Effector memory CD8-positive, alpha-beta T cell (primary cell): Measurements from ENCODE around the gene DAAM2.

ENCODE experiments used
- ATAC-seq: fragments of 150-1000 bp; cut with Tn5 transposase; replicated peaks from 2 replicates; pipeline ENCODE4 v1.10.0; 2021; ENCODE audit warnings: mild to moderate bottlenecking, moderate library complexity
- DNase-seq, 3 experiments: peaks; one replicate each; pipeline ENCODE4 v3.0.0; 2021
- H3K27ac Mint-ChIP-seq, 2 donors: one replicate each; pipeline ENCODE4 v1.8.0; 2022; ENCODE audit warnings: mild to moderate bottlenecking in 2 of 2, mixed read lengths in 2 of 2, moderate library complexity in 2 of 2
- H3K27me3 Mint-ChIP-seq, 2 donors: one replicate each; pipeline ENCODE4 v1.8.0; 2022; ENCODE audit warnings: mixed read lengths in 2 of 2
- H3K36me3 Mint-ChIP-seq: one replicate; pipeline ENCODE4 v1.8.0; 2022; ENCODE audit warnings: mild to moderate bottlenecking, moderate library complexity, mixed read lengths; ENCODE audit not compliant: insufficient read depth
- H3K4me1 Mint-ChIP-seq, 2 donors: one replicate each; pipeline ENCODE4 v1.8.0; 2022; ENCODE audit warnings: low read depth in 2 of 2, mixed read lengths in 2 of 2
- H3K4me3 Mint-ChIP-seq, 2 donors: one replicate each; pipeline ENCODE4 v1.8.0; 2022; ENCODE audit warnings: mild to moderate bottlenecking in 2 of 2, mixed read lengths in 2 of 2, moderate library complexity in 2 of 2
- H3K9me3 Mint-ChIP-seq, 2 donors: one replicate each; pipeline ENCODE4 v1.8.0; 2022; ENCODE audit warnings: mixed read lengths in 2 of 2

The DAAM2 gene

DNA sequence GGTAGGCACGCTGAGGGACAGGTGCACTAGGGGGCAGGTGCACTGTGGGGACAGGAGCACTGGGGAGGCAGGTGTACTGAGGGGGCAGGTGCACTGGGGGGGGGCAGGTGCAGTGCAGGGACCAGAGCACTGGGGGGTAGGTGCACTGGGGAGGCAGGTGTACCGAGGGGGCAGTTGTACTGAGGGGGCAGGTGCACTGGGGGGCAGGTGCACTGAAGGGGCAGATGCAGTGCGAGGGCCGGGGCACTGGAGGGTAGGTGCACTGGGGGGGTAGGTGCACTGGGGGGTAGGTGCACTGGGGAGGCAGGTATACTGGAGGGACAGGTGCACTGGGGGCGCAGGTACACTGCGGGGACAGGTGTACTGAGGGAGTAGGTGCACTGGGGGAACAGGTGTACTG, 39.5 kb downstream of the DAAM2 start:
- H3K9me3 Mint-ChIP-seq = no peaks in the 10 kb centered on the region
- H3K4me1 Mint-ChIP-seq = no peaks in the 10 kb centered on the region
- no peaks in the 10 kb centered on the region for H3K36me3 Mint-ChIP-seq
- DNase-seq = no peak
- ATAC-seq = no peak
- peaks cover 24 to 66% of the 10 kb centered on the region in 2 donors for H3K27me3 Mint-ChIP-seq
- no peak overlapping the region for H3K27ac Mint-ChIP-seq
- no peak overlapping the region for H3K4me3 Mint-ChIP-seq

DNA sequence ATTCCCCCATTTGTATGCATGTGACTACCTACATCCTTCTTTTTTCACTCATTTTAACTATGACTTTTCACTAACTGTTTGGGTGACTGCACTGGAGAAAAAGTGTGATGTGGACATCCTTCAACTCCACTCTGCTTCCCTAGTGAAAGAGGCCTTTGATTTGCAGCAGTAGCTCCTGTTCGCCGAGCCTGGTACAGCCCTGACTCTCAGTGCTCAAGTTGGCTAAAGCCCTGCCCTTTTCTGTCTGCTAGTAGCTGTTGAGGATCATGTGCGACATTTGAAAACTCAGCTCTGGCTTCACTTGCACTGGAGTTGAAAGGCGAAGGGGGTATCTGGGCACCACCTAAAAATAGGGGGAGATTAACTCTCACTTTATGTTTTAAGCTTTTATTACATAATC, 42.1 kb downstream of the DAAM2 start:
- H3K27me3 Mint-ChIP-seq = peaks cover 23 to 72% of the 10 kb centered on the region in 2 donors
- ATAC-seq (no peak), DNase-seq (no peak)
- no peaks in the 10 kb centered on the region for H3K4me1 Mint-ChIP-seq
- no peaks in the 10 kb centered on the region for H3K36me3 Mint-ChIP-seq
- no peaks in the 10 kb centered on the region for H3K9me3 Mint-ChIP-seq
- no peak overlapping the region for H3K27ac Mint-ChIP-seq
- no peak overlapping the region for H3K4me3 Mint-ChIP-seq

DNA sequence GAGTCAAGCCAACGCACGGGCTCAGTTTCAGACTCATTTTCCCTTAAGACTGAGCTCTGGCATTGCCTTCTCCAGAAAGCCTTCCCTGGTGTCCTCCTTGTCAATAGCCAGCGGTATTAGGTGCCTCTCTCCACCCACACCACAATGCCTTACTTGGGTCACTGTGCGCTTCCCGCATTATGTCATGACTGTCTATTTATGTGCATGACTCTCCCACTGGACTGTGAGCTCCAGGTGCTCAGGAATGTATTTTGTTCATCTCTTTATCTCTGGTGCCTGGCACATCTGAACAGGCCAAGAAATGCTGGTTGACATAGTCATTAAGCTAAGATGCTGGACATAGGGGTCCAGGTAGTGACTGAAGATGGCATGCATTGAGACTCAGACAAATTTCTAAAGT, 42.7 kb downstream of the DAAM2 start:
- no peaks in the 10 kb centered on the region for H3K36me3 Mint-ChIP-seq
- no peak for DNase-seq
- no peaks in the 10 kb centered on the region for H3K4me1 Mint-ChIP-seq
- H3K9me3 Mint-ChIP-seq = no peaks in the 10 kb centered on the region
- no peak for ATAC-seq
- no peak overlapping the region for H3K4me3 Mint-ChIP-seq
- no peak overlapping the region for H3K27ac Mint-ChIP-seq
- peaks cover 29 to 72% of the 10 kb centered on the region in 2 donors for H3K27me3 Mint-ChIP-seq

DNA sequence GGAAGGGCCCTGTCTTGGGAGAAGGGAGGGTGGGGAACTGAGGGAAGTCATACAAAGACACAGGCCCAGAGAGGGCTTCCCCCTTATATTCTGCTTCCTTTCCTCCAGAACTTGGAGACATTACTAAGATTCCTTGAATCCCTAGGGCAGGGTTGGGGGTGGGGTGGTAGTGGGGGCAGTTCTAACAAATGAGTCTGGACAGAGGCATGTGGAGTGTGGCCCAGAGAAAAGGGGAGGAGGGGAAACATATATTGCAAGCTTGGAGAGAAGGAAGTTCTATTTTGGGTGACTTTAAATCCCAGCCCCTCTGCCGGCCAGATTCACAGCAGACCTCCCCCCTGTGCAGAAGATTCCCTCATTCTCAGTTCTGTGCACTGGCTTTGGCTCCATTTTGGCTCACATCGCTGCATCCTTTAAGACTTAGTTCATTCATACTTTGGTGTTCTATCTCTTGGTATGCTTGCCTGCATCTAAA, 43.7 kb downstream of the DAAM2 start:
- no peaks in the 10 kb centered on the region for H3K9me3 Mint-ChIP-seq
- H3K36me3 Mint-ChIP-seq = no peaks in the 10 kb centered on the region
- H3K27ac Mint-ChIP-seq = no peak overlapping the region
- no peak for DNase-seq
- no peaks in the 10 kb centered on the region for H3K4me1 Mint-ChIP-seq
- ATAC-seq = no peak
- H3K27me3 Mint-ChIP-seq = peaks cover 36 to 71% of the 10 kb centered on the region in 2 donors
- no peak overlapping the region for H3K4me3 Mint-ChIP-seq

DNA sequence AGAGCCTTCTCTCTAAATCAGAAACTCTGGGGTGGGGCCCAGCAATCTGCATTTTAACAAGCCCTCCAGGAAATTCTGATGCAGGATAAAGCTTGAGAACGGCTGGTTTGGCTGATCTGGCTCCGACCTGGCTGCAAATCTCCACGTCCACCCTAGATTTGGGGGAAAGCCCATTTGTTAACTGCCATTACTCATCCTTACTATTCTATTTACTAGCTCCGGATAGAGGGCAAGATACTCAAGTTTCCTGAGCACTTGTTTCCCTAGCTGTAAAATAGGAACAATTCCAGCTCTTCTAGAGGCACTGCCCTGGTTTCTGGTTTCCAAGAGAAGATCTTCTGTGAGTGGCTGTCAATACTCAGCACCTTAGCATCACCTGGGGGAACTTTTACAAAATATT, 44.4 kb downstream of the DAAM2 start:
- Mint-ChIP-seq H3K9me3 (no peaks in the 10 kb centered on the region), H3K4me3 (no peak overlapping the region), H3K36me3 (no peaks in the 10 kb centered on the region), H3K27me3 (peaks cover 36 to 64% of the 10 kb centered on the region in 2 donors), H3K27ac (no peak overlapping the region), H3K4me1 (no peaks in the 10 kb centered on the region)
- ATAC-seq (no peak), DNase-seq (no peak)

DNA sequence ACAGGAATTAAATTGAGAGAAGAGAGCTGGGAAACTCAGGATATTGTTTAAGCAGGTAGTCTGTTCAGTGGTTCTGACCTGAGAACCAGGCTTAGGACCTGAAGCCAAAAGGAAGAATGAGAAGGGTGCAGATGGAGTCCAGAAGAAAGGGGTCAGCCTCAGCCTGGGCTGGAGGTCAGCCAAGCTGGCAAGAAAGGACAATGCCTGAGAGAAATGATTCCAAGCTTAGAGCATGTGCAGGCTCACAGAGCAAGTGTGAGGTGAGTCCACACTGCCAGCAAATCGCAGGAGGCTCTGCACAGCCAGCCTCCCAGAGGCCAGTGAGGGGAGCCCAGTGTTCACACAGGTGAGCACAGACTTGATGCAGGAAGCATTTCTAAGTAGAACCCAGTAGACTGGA, 47.3 kb downstream of the DAAM2 start:
- Mint-ChIP-seq H3K36me3 (no peaks in the 10 kb centered on the region), H3K27me3 (peaks cover 30 to 56% of the 10 kb centered on the region in 2 donors), H3K4me1 (no peaks in the 10 kb centered on the region), H3K4me3 (no peak overlapping the region), H3K9me3 (no peaks in the 10 kb centered on the region), H3K27ac (no peak overlapping the region)
- no peak for ATAC-seq
- DNase-seq = no peak

DNA sequence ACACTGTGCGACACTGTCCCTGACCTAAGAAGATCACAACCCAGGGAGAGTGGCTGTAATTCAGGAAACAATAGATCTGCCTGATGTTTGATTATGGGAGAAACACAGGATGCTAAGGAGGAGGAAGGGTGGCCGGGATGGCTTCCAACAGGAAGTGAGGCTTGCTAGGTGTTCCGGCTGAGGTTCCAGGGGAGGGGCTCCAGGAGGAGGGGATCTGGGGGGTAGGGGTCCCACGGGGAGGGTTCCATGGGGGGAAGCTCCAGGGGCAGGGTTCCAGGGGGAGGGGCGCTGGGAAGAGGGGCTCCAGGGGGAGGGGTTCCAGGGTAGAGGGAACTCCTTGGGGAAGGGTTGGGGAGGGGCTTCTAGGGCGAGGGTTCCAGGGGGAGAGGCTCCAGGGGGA, 48.6 kb downstream of the DAAM2 start:
- DNase-seq = no peak

DNA sequence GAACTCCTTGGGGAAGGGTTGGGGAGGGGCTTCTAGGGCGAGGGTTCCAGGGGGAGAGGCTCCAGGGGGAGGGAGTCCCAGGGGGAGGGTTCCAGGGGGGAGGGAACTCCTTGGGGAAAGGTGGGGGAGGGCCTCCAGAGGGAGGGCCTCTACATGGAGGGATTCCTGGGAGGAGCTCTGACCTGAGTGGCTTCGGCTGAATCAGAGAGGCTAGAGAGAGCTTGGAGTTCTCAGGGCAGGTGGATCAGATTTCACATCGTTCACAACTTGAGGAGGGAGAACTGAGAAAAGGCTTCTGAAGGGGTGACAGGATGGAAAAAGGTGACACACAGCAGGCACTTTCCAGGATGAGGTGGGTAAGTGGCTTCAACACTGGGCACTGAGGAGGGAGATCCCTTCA, 49.1 kb downstream of the DAAM2 start:
- Mint-ChIP-seq H3K36me3 (no peaks in the 10 kb centered on the region), H3K9me3 (no peaks in the 10 kb centered on the region), H3K4me1 (no peaks in the 10 kb centered on the region), H3K4me3 (no peak overlapping the region), H3K27ac (no peak overlapping the region), H3K27me3 (peaks cover 17 to 42% of the 10 kb centered on the region in 2 donors)
- DNase-seq = no peak
- ATAC-seq = no peak

More for the DNA sequence above, 48.6 kb downstream of the DAAM2 start:
- H3K4me3 Mint-ChIP-seq = no peak overlapping the region
- ATAC-seq = no peak
- no peaks in the 10 kb centered on the region for H3K9me3 Mint-ChIP-seq
- H3K27ac Mint-ChIP-seq = no peak overlapping the region
- peaks cover 21 to 47% of the 10 kb centered on the region in 2 donors for H3K27me3 Mint-ChIP-seq
- no peaks in the 10 kb centered on the region for H3K4me1 Mint-ChIP-seq
- H3K36me3 Mint-ChIP-seq = no peaks in the 10 kb centered on the region

DNA sequence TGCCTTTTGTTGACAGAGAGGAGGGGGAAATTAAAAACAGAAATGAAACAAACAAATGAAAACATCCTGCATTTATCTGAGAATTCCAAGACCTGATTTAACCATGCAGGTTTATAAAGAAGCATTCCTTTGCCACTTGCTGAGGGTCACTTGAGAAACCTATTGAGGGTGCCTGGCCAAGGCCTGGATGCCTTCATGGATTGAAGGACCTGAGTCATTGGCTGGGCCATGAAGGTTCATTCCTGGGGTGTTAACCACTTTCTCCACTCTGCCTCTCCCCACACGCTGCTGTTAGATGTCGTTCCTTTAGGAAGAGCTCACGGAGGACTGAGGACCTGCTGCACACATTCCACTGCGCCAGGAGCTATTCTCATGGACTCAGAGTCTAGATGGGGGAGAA, 49.7 kb downstream of the DAAM2 start:
- Mint-ChIP-seq H3K36me3 (no peaks in the 10 kb centered on the region), H3K27ac (no peak overlapping the region), H3K27me3 (peaks cover 16 to 35% of the 10 kb centered on the region in 2 donors), H3K4me3 (no peak overlapping the region), H3K4me1 (no peaks in the 10 kb centered on the region), H3K9me3 (no peaks in the 10 kb centered on the region)
- no peak for ATAC-seq
- no peak for DNase-seq

DNA sequence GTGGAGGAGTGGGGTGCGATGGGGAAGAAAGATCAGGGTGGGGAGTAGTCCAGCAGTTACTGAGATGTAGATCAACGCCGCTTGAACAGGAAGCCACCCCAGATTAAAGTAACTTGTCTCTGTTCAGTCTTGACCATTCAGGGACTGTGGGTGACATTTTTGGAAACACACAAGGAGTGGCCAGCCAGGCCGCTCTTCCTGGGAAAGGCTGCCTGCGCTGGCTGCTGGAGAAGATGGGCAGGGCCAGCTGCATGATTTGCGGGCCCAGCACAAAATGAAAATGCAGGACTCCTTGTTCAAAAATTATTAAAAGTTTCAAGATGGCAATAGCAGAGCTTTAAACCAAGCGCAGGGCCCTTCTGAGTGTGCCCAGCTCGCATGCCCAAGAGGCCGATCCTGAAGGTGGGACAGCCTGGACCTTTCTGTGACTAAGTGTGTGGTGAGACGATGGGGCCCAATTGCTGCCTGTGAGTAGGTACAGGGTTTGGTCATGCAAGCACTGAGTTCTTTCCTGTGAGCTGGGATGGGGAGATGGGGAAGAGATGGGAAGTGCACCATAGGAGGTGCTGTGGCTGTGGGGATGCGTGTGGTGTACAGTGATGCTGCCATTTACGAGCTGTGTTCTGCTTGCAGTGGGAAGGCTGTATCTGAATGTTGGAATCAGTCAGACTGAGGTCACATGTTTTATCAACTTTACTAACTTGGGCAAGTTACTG, 51.3 kb downstream of the DAAM2 start:
- DNase-seq (no peak), ATAC-seq (no peak)
- Mint-ChIP-seq H3K27me3 (peaks cover 16 to 23% of the 10 kb centered on the region in 2 donors), H3K27ac (no peak overlapping the region), H3K4me3 (no peak overlapping the region), H3K36me3 (no peaks in the 10 kb centered on the region), H3K9me3 (no peaks in the 10 kb centered on the region), H3K4me1 (no peaks in the 10 kb centered on the region)

DNA sequence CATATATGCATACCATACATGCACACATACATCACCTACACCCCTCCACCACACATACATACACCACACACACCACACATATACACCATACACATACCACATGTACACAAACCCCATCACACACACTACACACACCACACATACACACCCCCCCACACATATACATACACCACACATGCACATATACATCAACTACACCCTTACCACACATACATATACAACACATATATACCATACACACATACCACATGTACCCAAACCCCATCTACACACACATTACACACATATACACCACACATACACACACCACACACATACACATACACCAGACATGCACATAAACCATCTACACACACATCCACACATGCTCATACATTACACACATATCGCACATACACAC, 52.7 kb downstream of the DAAM2 start:
- Mint-ChIP-seq H3K9me3 (no peaks in the 10 kb centered on the region), H3K36me3 (no peaks in the 10 kb centered on the region), H3K27me3 (peaks cover 7 to 10% of the 10 kb centered on the region in 2 donors), H3K4me3 (no peak overlapping the region), H3K4me1 (no peaks in the 10 kb centered on the region), H3K27ac (no peak overlapping the region)
- ATAC-seq (no peak), DNase-seq (no peak)

DNA sequence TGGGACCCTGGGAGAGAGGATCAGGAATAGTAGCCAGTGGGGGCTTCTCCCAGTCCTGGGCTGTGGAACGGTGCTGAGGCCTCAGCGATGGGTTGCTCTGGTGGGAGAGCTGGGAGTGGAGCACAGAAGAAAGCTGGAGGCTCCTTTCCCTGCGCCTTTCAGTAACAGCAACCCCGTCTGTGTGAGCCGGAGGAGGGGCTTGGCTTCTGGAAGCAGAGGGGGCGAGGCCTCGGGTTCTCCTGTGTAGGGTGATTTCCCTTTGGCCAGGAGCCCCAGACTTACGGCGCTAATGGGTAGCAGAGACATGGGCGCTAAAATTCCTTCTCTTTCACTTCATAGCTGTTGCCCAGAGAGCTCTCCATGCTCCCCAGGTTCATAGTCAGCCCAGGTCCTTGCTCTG, 55.0 kb downstream of the DAAM2 start:
- Mint-ChIP-seq H3K4me1 (no peaks in the 10 kb centered on the region), H3K27me3 (peaks cover 12 to 20% of the 10 kb centered on the region in 2 donors), H3K36me3 (no peaks in the 10 kb centered on the region), H3K4me3 (no peak overlapping the region), H3K27ac (no peak overlapping the region), H3K9me3 (peaks cover 0 to 2% of the 10 kb centered on the region in 2 donors)
- ATAC-seq (no peak), DNase-seq (no peak)

DNA sequence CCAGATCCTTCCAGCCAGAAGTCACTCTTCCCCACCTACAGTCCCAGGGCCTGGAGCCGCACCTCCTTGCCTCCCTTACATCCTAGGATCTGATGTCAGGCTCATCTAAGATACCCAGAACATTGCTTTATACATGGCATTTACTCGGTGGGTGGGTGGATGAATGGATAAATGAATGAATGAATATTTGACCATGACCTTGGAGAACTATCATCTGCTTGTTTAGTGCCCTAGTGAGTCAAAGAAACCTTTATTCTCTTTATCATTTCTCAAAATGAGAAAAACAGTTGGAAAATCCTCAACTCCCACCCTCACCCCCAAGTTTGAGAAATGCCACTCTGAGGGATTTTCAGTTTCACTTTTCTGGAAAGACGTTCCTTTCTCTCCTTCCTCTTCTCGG, 56.0 kb downstream of the DAAM2 start:
- Mint-ChIP-seq H3K27me3 (peaks cover 20 to 30% of the 10 kb centered on the region in 2 donors), H3K27ac (no peak overlapping the region), H3K4me3 (no peak overlapping the region), H3K36me3 (peaks cover 3% of the 10 kb centered on the region), H3K9me3 (peaks cover 0 to 2% of the 10 kb centered on the region in 2 donors), H3K4me1 (no peaks in the 10 kb centered on the region)
- no peak for DNase-seq
- ATAC-seq = no peak

DNA sequence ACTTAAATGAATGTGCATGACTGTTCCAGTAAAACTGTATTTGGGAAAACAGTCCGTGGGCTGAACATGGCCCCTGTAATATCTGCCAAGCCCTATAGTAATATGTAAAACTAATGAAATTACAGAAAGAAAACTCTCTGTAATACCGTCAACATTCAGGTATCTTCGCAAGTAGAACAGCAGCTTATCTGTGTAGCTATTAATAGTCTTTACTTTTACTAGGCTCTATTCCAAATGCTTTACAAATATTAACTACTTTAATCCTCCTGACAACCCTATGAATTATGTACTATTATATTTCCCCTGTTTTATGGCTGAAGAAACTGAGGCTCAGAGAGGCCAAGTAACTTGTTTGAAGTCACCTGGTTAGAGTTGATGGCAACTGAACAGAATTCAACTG, 57.1 kb downstream of the DAAM2 start:
- Mint-ChIP-seq H3K36me3 (peaks cover 3% of the 10 kb centered on the region), H3K27me3 (peaks cover 24 to 34% of the 10 kb centered on the region in 2 donors), H3K4me1 (no peaks in the 10 kb centered on the region), H3K9me3 (peaks cover 0 to 2% of the 10 kb centered on the region in 2 donors), H3K27ac (no peak overlapping the region), H3K4me3 (no peak overlapping the region)
- DNase-seq = no peak
- no peak for ATAC-seq
